ENCODE data around the gene IL22RA1.
A peak's percentile ranks its signal among the peaks of the same experiment; 100 is the strongest.

IL22RA1 gene

GRCh38 chr1:24111996-24112779 lies 30.8 kb downstream of the IL22RA1 start, which contains the start of gene MYOM3:
MYOM3 (minus strand) TSS chr1:24112135; CDS start chr1:24108636, 3,499 bp downstream.
- peak; percentile 67 for DNase-seq (ENCODE audit: low read depth)
- no peak within 1 kb of the TSS for H3K4me3 ChIP-seq (ENCODE audit: control insufficient read depth, low read depth, low read length)
- TF ChIP-seq CTCF (conservative IDR thresholded peaks at IDR 0.05; ENCODE audit: control insufficient read depth, insufficient read depth, low read depth, low read length) = peak; percentile 57

GRCh38 chr1:24111262-24111995 lies 31.5 kb downstream of the IL22RA1 start:
- no peak overlapping the region for H3K4me3 ChIP-seq (ENCODE audit: control insufficient read depth, low read depth, low read length)
- DNase-seq (ENCODE audit: low read depth) = peak; percentile 7
- TF ChIP-seq CTCF (conservative IDR thresholded peaks at IDR 0.05; ENCODE audit: control insufficient read depth, insufficient read depth, low read depth, low read length) = no peak

- no peak overlapping the region for H3K4me3 ChIP-seq (ENCODE audit: control insufficient read depth, low read depth, low read length)
- DNase-seq (ENCODE audit: low read depth) = no peak
- no peak for TF ChIP-seq CTCF (conservative IDR thresholded peaks at IDR 0.05; ENCODE audit: control insufficient read depth, insufficient read depth, low read depth, low read length)
Observed at GRCh38 chr1:24110642-24111261, 32.2 kb downstream of the IL22RA1 start.

- no peak for TF ChIP-seq CTCF (conservative IDR thresholded peaks at IDR 0.05; ENCODE audit: control insufficient read depth, insufficient read depth, low read depth, low read length)
- no peak for DNase-seq (ENCODE audit: low read depth)
- H3K4me3 ChIP-seq (ENCODE audit: control insufficient read depth, low read depth, low read length) = no peak overlapping the region
Observed at GRCh38 chr1:24109686-24110475, 33.1 kb downstream of the IL22RA1 start.

- TF ChIP-seq CTCF (conservative IDR thresholded peaks at IDR 0.05; ENCODE audit: control insufficient read depth, insufficient read depth, low read depth, low read length) = no peak
- no peak overlapping the region for H3K4me3 ChIP-seq (ENCODE audit: control insufficient read depth, low read depth, low read length)
Observed at GRCh38 chr1:24109166-24109483, 33.8 kb downstream of the IL22RA1 start.

More at GRCh38 chr1:24109166-24109483, 33.8 kb downstream of the IL22RA1 start:
- DNase-seq (ENCODE audit: low read depth) = no peak

All from fibroblast of mammary gland (primary cell).